HepG2 (cell line): ENCODE results near the gene AIF1. TPM values are rescaled to one million over a fixed set of nuclear protein-coding genes. Genes with fewer than 3 reads are reported as not detected.

ENCODE experiments used
- ATAC-seq: fragments of 200-7000 bp; cut with Tn5 transposase; 3 replicates; pipeline ENCODE4 v1.9.1; 2020; ENCODE audit warnings: mild to moderate bottlenecking, moderate library complexity
- BruUV-seq: library from RNA; stranded (reverse); fragments of 400-500 nt; replicated peaks from 2 replicates; lab custom pipeline; 2021; lab: Mats Ljungman, UMichigan
- CTCF ChIA-PET: fragments of 300-600 bp; formaldehyde crosslinking; extraction: SDS; loops from one replicate; lab custom pipeline; 2021; ENCODE audit warnings: low total read pairs, inconsistent platforms, low intra/inter-chr PET ratio; lab: Yijun Ruan, JAX
- POLR2A ChIA-PET: fragments of 350-600 bp; sonication (Branson Sonifier 250); formaldehyde crosslinking; loops from one replicate; lab custom pipeline; 2020; ENCODE audit warnings: antibody characterized with exemption, inconsistent platforms; lab: Yijun Ruan, JAX
- DNase-seq: peaks from one replicate; pipeline ENCODE4 v3.0.0-alpha.2; 2015; ENCODE audit warnings: low spot score
- FAIRE-seq: peaks from 3 replicates; lab custom pipeline; 2011; peaks lifted over from hg19 to GRCh38; lab: Jason Lieb, UNC
- H2AFZ ChIP-seq: one replicate; pipeline ENCODE4 v1.6.1; 2011; ENCODE audit warnings: low read length, inconsistent platforms
- H3K27ac ChIP-seq: fragments of 300-600 bp; 3 replicates; pipeline ENCODE4 v1.8.0; 2011; ENCODE audit warnings: mixed run types, mild to moderate bottlenecking, mixed read lengths, low read length, inconsistent platforms; ENCODE audit not compliant: insufficient read depth; ENCODE audit errors: extremely low read length
- H3K27me3 ChIP-seq, 2 experiments: fragments of 200-600 bp in 1 of 2; 2 replicates in 1 of 2; 3 replicates in 1 of 2; pipeline versions ENCODE4 v1.6.0 to v1.8.0; 2011; ENCODE audit warnings: low read length in 2 of 2, mild to moderate bottlenecking in 2 of 2, moderate library complexity in 2 of 2, inconsistent platforms in 1 of 2; ENCODE audit not compliant: insufficient read depth in 2 of 2, control insufficient read depth in 1 of 2
- H3K36me3 ChIP-seq, 2 experiments: fragments of 200-600 bp in 1 of 2; replicated peaks in 1 of 2; 2 replicates in 1 of 2; 3 replicates in 1 of 2; pipeline versions ENCODE4 v1.5.1 to v1.8.0; 2011; ENCODE audit warnings: low read length in 2 of 2, inconsistent platforms in 1 of 2; ENCODE audit not compliant: insufficient read depth in 2 of 2, control insufficient read depth in 1 of 2
- H3K4me1 ChIP-seq: 2 replicates; pipeline ENCODE4 v1.5.1; 2012; ENCODE audit warnings: low read length, inconsistent platforms; ENCODE audit not compliant: insufficient read depth
- H3K4me2 ChIP-seq: 2 replicates; pipeline ENCODE4 v1.6.0; 2011; ENCODE audit warnings: low read depth, low read length, inconsistent platforms
- H3K4me3 ChIP-seq, 3 experiments: fragments of 200-600 bp in 1 of 3; sonication (generic), shearing (Covaris generic) in 1 of 3; replicated peaks in 1 of 3; 2 replicates each; pipeline ENCODE4 v1.5.1; 2011 to 2016; ENCODE audit warnings: low read length in 3 of 3, inconsistent platforms in 2 of 3, low read depth in 2 of 3, mild to moderate bottlenecking in 2 of 3, control low read depth in 1 of 3, mixed read lengths in 1 of 3; ENCODE audit not compliant: insufficient read depth in 1 of 3
- H3K79me2 ChIP-seq: one replicate; pipeline ENCODE4 v1.6.1; 2011; ENCODE audit warnings: low read length, inconsistent platforms; ENCODE audit not compliant: insufficient read depth
- H3K9ac ChIP-seq: 2 replicates; pipeline ENCODE4 v1.6.0; 2011; ENCODE audit warnings: mild to moderate bottlenecking, low read depth, low read length, inconsistent platforms; ENCODE audit not compliant: insufficient read depth
- H3K9me3 ChIP-seq: 2 replicates; pipeline ENCODE4 v1.5.1; 2012; ENCODE audit warnings: mild to moderate bottlenecking, low read length
- H4K20me1 ChIP-seq: 2 replicates; pipeline ENCODE4 v1.6.0; 2011; ENCODE audit warnings: inconsistent platforms, mild to moderate bottlenecking, low read length, moderate library complexity; ENCODE audit not compliant: insufficient read depth
- CCDC6 ChIP-seq: sonication (generic); formaldehyde crosslinking; IDR thresholded peaks from 2 replicates; pipeline ENCODE4 v1.8.1; 2022; ENCODE audit warnings: mild to moderate bottlenecking, missing genetic modification reagents, moderate library complexity
- CENPX ChIP-seq: sonication (generic); formaldehyde crosslinking; IDR thresholded peaks from 2 replicates; pipeline ENCODE4 v1.9.0; 2021; ENCODE audit warnings: mild to moderate bottlenecking, missing genetic modification reagents, moderate library complexity
- ELK4 ChIP-seq: sonication (generic); formaldehyde crosslinking; IDR thresholded peaks from 2 replicates; pipeline ENCODE4 v1.9.0; 2021; ENCODE audit warnings: missing genetic modification reagents, borderline replicate concordance
- FOXA3 ChIP-seq: IDR thresholded peaks from 2 replicates; pipeline ENCODE4 v1.6.1; 2016; ENCODE audit warnings: missing genetic modification reagents, missing compliant biosample characterization
- GMEB1 ChIP-seq: sonication (generic); formaldehyde crosslinking; IDR thresholded peaks from 2 replicates; pipeline ENCODE4 v1.5.1; 2020; ENCODE audit warnings: missing genetic modification reagents, mild to moderate bottlenecking, borderline replicate concordance
- HDAC1 ChIP-seq: sonication (generic); formaldehyde crosslinking; IDR thresholded peaks from 2 replicates; pipeline ENCODE4 v1.5.1; 2020; ENCODE audit warnings: mild to moderate bottlenecking, missing genetic modification reagents
- HDAC2 ChIP-seq: sonication (generic); formaldehyde crosslinking; IDR thresholded peaks from 2 replicates; pipeline ENCODE4 v1.4.0; 2020; ENCODE audit warnings: missing genetic modification reagents
- KAT8 ChIP-seq: IDR thresholded peaks from 2 replicates; pipeline ENCODE4 v1.6.1; 2016; ENCODE audit warnings: missing genetic modification reagents, missing compliant biosample characterization
- MED1 ChIP-seq: sonication (generic); formaldehyde crosslinking; IDR thresholded peaks from 2 replicates; pipeline ENCODE4 v1.4.0; 2020; ENCODE audit warnings: missing genetic modification reagents
- ZNF143 ChIP-seq: sonication (generic); formaldehyde crosslinking; IDR thresholded peaks from 2 replicates; pipeline ENCODE4 v1.4.0; 2020; ENCODE audit warnings: missing genetic modification reagents
- ZNF652 ChIP-seq: IDR thresholded peaks from 2 replicates; pipeline ENCODE4 v1.6.1; 2016; ENCODE audit warnings: low read depth, borderline replicate concordance
- WGBS: methylation state at CpG from one replicate; pipeline ENCODE4 v1.1.6; 2017; ENCODE audit warnings: low lambda C conversion rate; 5-methylcytosine and 5-hydroxymethylcytosine counted together
- in situ Hi-C: cut with HindIII; loops from 2 replicates; pipeline ENCODE4 v1.10.0; 2017; ENCODE audit warnings: low pct_unique_long_range_greater_than_20kb; ENCODE audit not compliant: extremely low pct_ligation_motif_present
- intact Hi-C: fragments of 100-400 bp; cut with micrococcal nuclease; formaldehyde crosslinking; loops from one replicate; pipeline ENCODE4 v1.10.0; 2022; ENCODE audit not compliant: unreplicated experiment
- polyA plus RNA-seq, 8 experiments: library from polyadenylated mRNA; depleted of rRNA in 3 of 8; stranded (reverse) in 7 of 8; unstranded in 1 of 8; fragments of >200 nt; fragmentation: Illumina TruSeq in 4 of 8; extraction: Trizol in 4 of 8; gene quantifications; 2 replicates each; pipeline versions ENCODE4 v1.2.1 to v1.2.3, GENCODE V29; 2011 to 2016; ENCODE audit warnings: low read depth in 4 of 8, missing spikeins in 1 of 8, mixed read lengths in 1 of 8; ENCODE audit not compliant: insufficient read depth in 1 of 8
- total RNA-seq, 5 experiments: library from RNA; depleted of rRNA; stranded (reverse); fragments of >200 nt; fragmentation: Illumina TruSeq; extraction: Trizol; gene quantifications; 2 replicates each; pipeline ENCODE4 v1.2.3, GENCODE V29; 2016; ENCODE audit warnings: low read depth in 1 of 5
- TF ChIP-seq, protein P1 (sequence below): sonication (generic); formaldehyde crosslinking; IDR thresholded peaks from 2 replicates; pipeline ENCODE4 v1.5.0; 2020; ENCODE audit warnings: mild to moderate bottlenecking, missing genetic modification reagents

The AIF1 gene
- total and polyA plus RNA-seq, 2 of the 13 experiments (the other 11 are each of a cell fraction or from before 2014, with no cell fraction given), result 1.5 TPM; not detected in 1

DNA sequence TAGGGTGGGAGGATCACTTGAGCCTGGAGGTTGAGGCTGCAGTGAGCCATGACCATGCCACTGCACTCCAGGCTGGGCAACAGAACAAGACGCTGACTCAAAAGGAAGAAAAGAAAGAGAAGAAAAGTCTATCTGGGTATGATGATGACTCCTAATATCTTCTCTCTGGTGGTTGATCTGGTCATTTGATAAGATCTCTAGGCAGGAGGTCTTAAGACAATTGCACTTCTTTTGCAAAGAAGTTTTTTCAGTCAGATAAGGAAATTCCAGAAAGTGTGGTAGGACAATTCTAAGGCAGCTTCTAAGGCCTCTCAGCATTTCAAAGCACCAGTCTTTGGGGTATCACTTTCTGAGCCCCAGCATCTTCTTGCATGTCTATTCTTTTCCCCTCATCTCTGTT is 7.7 kb upstream of the AIF1 start:
- no peak overlapping the region for H3K4me2 ChIP-seq
- WGBS, result 0% methylated on average over 1 of the region's 1 CpG
- TF ChIP-seq ZNF652 (CRISPR knock-in tag) (no peak), CENPX (CRISPR knock-in tag) (no peak)
- TF ChIP-seq, all 625 proteins: peak for 0
- Histone ChIP-seq H2AFZ (no peak overlapping the region), H3K4me3 (no peak overlapping the region), H3K4me1 (peaks cover 21% of the 10 kb centered on the region), H3K27ac (no peak overlapping the region), H3K36me3 (no peaks in the 10 kb centered on the region), H3K9ac (no peak overlapping the region), H4K20me1 (no peaks in the 10 kb centered on the region), H3K27me3 (peaks cover 0 to 2% of the 10 kb centered on the region in 2 experiments; a peak in 3 of 5 replicates), H3K9me3 (no peaks in the 10 kb centered on the region), H3K79me2 (no peaks in the 10 kb centered on the region)
- BruUV-seq, result no TSS peak
- DNase-seq (no peak), FAIRE-seq (no peak), ATAC-seq (no peak)
- CTCF ChIA-PET, result no interaction called here
- intact Hi-C loops (no loop called here), in situ Hi-C loops (no loop called here)
- POLR2A ChIA-PET, result interaction anchor here (1.4 kb wide), 1 partner anchor 9 kb away, joined by 4 read pairs; no protein-coding TSS in a partner anchor

DNA sequence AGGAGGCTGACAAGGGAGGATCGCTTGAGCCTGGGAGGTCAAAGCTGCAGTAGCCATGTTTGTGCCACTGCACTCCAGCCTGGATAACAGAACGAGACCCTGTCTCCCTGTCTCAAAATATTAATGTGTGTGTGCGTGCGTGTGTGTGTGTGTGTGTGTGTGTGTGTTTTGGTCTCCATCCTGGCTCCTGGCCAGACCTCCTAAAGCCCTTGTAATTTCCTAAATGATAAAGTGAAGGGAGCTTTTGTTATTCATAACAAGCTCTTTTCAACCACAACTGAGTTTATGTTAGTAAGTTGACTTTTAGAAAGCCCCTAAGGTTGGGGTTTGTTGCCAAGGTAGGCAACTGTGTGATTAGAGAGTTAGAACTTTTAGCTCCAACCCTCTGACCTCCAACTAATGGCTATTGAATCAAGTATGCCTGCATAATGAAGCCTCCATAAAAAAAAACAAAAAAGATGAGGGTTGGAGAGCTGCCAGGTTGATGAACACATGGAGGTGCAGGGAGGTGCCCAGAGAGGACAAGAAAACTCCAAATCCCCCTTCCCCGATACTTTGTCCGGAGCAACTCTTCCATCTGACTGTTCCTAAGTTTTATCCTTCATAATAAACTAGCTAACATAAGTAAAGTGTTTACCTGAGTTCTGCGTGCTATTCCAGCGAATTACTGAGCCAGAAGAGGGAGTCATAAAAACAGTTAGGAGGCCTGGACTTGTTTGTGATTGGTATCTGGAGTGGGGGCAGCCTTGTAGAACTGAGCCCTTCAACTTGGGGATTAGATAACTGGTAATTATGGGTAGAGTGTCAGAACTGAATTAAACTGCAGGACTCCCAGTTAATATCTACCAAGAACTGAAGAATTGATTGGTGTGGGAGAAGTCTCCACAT is 5.3 kb upstream of the AIF1 start:
- Histone ChIP-seq H2AFZ (no peak overlapping the region), H3K4me1 (peaks cover 33% of the 10 kb centered on the region), H3K27ac (no peak overlapping the region), H3K27me3 (peaks cover 0 to 2% of the 10 kb centered on the region in 2 experiments; a peak in 2 of 5 replicates), H3K9ac (no peak overlapping the region), H3K4me2 (no peak overlapping the region), H3K9me3 (no peaks in the 10 kb centered on the region), H3K4me3 (no peak overlapping the region), H4K20me1 (no peaks in the 10 kb centered on the region), H3K36me3 (no peaks in the 10 kb centered on the region), H3K79me2 (no peaks in the 10 kb centered on the region)
- 51% methylated on average over 7 of the region's 8 CpGs for WGBS
- FAIRE-seq (no peak), ATAC-seq (no peak), DNase-seq (no peak)
- intact Hi-C loops (no loop called here), in situ Hi-C loops (no loop called here)
- CTCF ChIA-PET, result no interaction called here
- POLR2A ChIA-PET, result interaction anchor here (1.0 kb wide), 2 partner anchors 11 to 68 kb away, joined by 4 to 5 read pairs; partner anchors contain the start of gene DDX39B
- BruUV-seq, result no TSS peak
- TF ChIP-seq HDAC2 (CRISPR knock-in tag) (no peak), HDAC1 (CRISPR knock-in tag) (no peak), KAT8 (CRISPR knock-in tag) (no peak), ELK4 (CRISPR knock-in tag) (no peak), FOXA3 (no peak), MED1 (CRISPR knock-in tag) (no peak), ZNF143 (CRISPR knock-in tag) (no peak), CCDC6 (CRISPR knock-in tag) (no peak), GMEB1 (CRISPR knock-in tag) (no peak)
- TF ChIP-seq, protein P1, sequence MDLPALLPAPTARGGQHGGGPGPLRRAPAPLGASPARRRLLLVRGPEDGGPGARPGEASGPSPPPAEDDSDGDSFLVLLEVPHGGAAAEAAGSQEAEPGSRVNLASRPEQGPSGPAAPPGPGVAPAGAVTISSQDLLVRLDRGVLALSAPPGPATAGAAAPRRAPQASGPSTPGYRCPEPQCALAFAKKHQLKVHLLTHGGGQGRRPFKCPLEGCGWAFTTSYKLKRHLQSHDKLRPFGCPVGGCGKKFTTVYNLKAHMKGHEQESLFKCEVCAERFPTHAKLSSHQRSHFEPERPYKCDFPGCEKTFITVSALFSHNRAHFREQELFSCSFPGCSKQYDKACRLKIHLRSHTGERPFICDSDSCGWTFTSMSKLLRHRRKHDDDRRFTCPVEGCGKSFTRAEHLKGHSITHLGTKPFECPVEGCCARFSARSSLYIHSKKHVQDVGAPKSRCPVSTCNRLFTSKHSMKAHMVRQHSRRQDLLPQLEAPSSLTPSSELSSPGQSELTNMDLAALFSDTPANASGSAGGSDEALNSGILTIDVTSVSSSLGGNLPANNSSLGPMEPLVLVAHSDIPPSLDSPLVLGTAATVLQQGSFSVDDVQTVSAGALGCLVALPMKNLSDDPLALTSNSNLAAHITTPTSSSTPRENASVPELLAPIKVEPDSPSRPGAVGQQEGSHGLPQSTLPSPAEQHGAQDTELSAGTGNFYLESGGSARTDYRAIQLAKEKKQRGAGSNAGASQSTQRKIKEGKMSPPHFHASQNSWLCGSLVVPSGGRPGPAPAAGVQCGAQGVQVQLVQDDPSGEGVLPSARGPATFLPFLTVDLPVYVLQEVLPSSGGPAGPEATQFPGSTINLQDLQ (CRISPR knock-in tag), result no peak
